Gastroesophageal sphincter (tissue), 4 donors: Measurements from ENCODE around the gene TRIM37. TPM values are rescaled to one million over a fixed set of nuclear protein-coding genes. Genes with fewer than 3 reads are reported as not detected.

Source experiments
- ATAC-seq: fragments of 150-250 bp; one replicate; pipeline ENCODE4 v1.9.1; 2016; ENCODE audit warnings: mild to moderate bottlenecking, moderate library complexity
- H3K27ac ChIP-seq, 4 donors: fragments of 200-600 bp; sonication (generic) in 3 of 4; 1 replicate in 3 of 4; 2 replicates in 1 of 4; pipeline ENCODE4 v1.5.1; 2016 to 2019
- H3K27me3 ChIP-seq: fragments of 200-600 bp; sonication (generic); one replicate; pipeline ENCODE4 v1.5.1; 2019
- H3K36me3 ChIP-seq, 2 donors: fragments of 200-600 bp; sonication (generic); one replicate each; pipeline ENCODE4 v1.5.1; 2019; ENCODE audit warnings: control low read depth in 1 of 2
- H3K4me1 ChIP-seq, 3 donors: fragments of 200-600 bp; sonication (generic); 1 replicate in 2 of 3; 2 replicates in 1 of 3; pipeline ENCODE4 v1.5.1; 2016 to 2019; ENCODE audit warnings: control low read depth in 2 of 3
- H3K4me3 ChIP-seq, 2 donors: fragments of 200-600 bp; sonication (generic); one replicate each; pipeline ENCODE4 v1.5.1; 2019; ENCODE audit warnings: mild to moderate bottlenecking in 1 of 2, moderate library complexity in 1 of 2
- H3K9me3 ChIP-seq, 3 donors: fragments of 200-600 bp; sonication (generic); one replicate each; pipeline ENCODE4 v1.5.1; 2017 to 2019; ENCODE audit warnings: control low read depth in 2 of 3
- CTCF ChIP-seq, 4 experiments: fragments of 200-600 bp in 2 of 4; fragments of 450-650 bp in 2 of 4; sonication (generic) in 1 of 4; IDR thresholded peaks; one replicate each; pipeline ENCODE4 v1.5.1; 2017 to 2019; ENCODE audit warnings: antibody characterized with exemption in 4 of 4, mild to moderate bottlenecking in 2 of 4, moderate library complexity in 2 of 4
- EP300 ChIP-seq: sonication (generic); formaldehyde crosslinking; IDR thresholded peaks from one replicate; pipeline ENCODE4 v1.6.1; 2017; ENCODE audit warnings: antibody characterized with exemption, mild to moderate bottlenecking
- POLR2A ChIP-seq, 2 donors: fragments of 450-650 bp; IDR thresholded peaks; one replicate each; pipeline ENCODE4 v1.6.1; 2017; ENCODE audit warnings: antibody characterized with exemption in 2 of 2, mild to moderate bottlenecking in 2 of 2, moderate library complexity in 1 of 2
- POLR2AphosphoS5 ChIP-seq: sonication (generic); formaldehyde crosslinking; IDR thresholded peaks from one replicate; pipeline ENCODE4 v1.6.1; 2017; ENCODE audit warnings: antibody characterized with exemption
- WGBS, 2 donors: methylation state at CpG; one replicate each; pipeline ENCODE4 v1.1.5; 2018; ENCODE audit warnings: low coverage in 1 of 2; 5-methylcytosine and 5-hydroxymethylcytosine counted together
- total RNA-seq, 4 donors: library from RNA; depleted of rRNA; stranded (reverse); fragments of >200 nt; gene quantifications; one replicate each; pipeline ENCODE4 v1.1.0, GENCODE V29; 2016

TRIM37 gene
- total RNA-seq, 4 donors from 2014 or later: 27.6 to 30.7 (median 28.6) TPM

GRCh38 chr17:59067340-59067739 lies 39.3 kb downstream of the TRIM37 start:
- Histone ChIP-seq H3K27me3 (no peaks in the 10 kb centered on the region), H3K9me3 (no peaks in the 10 kb centered on the region), H3K4me1 (no peaks in the 10 kb centered on the region), H3K4me3 (no peak overlapping the region), H3K36me3 (peaks cover 0 to 94% of the 10 kb centered on the region in 2 donors), H3K27ac (no peak overlapping the region)
- no peak for TF ChIP-seq CTCF (IDR thresholded peaks at IDR 0.05)
- ATAC-seq: no peak
- 100% methylated on average over 2 of the region's 2 CpGs for WGBS, 2 donors

GRCh38 chr17:59062509-59062908 lies 44.2 kb downstream of the TRIM37 start:
- Histone ChIP-seq H3K36me3 (peaks cover 0 to 89% of the 10 kb centered on the region in 2 donors), H3K4me1 (no peaks in the 10 kb centered on the region), H3K27ac (no peak overlapping the region), H3K27me3 (no peaks in the 10 kb centered on the region), H3K9me3 (no peaks in the 10 kb centered on the region), H3K4me3 (no peak overlapping the region)
- WGBS, 2 donors: 85 to 95% methylated on average over 2 of the region's 2 CpGs
- TF ChIP-seq POLR2A (IDR thresholded peaks at IDR 0.05) (no peak), EP300 (no peak), POLR2AphosphoS5 (no peak), CTCF (IDR thresholded peaks at IDR 0.05) (no peak)
- ATAC-seq: no peak

GRCh38 chr17:59056857-59057256 lies 49.8 kb downstream of the TRIM37 start:
- no peak for TF ChIP-seq CTCF (IDR thresholded peaks at IDR 0.05)
- TF ChIP-seq POLR2A (IDR thresholded peaks at IDR 0.05): no peak
- TF ChIP-seq EP300: no peak
- TF ChIP-seq POLR2AphosphoS5: no peak
- Histone ChIP-seq H3K9me3 (no peaks in the 10 kb centered on the region), H3K4me3 (no peak overlapping the region), H3K4me1 (no peaks in the 10 kb centered on the region), H3K27me3 (no peaks in the 10 kb centered on the region), H3K36me3 (peaks cover 0 to 94% of the 10 kb centered on the region in 2 donors), H3K27ac (no peak overlapping the region)
- no peak for ATAC-seq
- 92 to 97% methylated on average over 5 of the region's 5 CpGs for WGBS, 2 donors

- Histone ChIP-seq H3K36me3 (peaks cover 0 to 94% of the 10 kb centered on the region in 2 donors), H3K4me1 (no peaks in the 10 kb centered on the region), H3K27ac (no peak overlapping the region), H3K9me3 (no peaks in the 10 kb centered on the region), H3K27me3 (no peaks in the 10 kb centered on the region), H3K4me3 (no peak overlapping the region)
- no peak for TF ChIP-seq POLR2AphosphoS5
- no peak for TF ChIP-seq EP300
- TF ChIP-seq CTCF (IDR thresholded peaks at IDR 0.05): no peak
- TF ChIP-seq POLR2A (IDR thresholded peaks at IDR 0.05): no peak
- no peak for ATAC-seq
- WGBS, 2 donors: 50 to 78% methylated on average over 1 of the region's 1 CpG
Measured at GRCh38 chr17:59049798-59050197, 56.9 kb downstream of the TRIM37 start.

- H3K27me3 ChIP-seq: no peaks in the 10 kb centered on the region
- peaks cover 3 to 94% of the 10 kb centered on the region in 2 donors for H3K36me3 ChIP-seq
- no peaks in the 10 kb centered on the region for H3K4me1 ChIP-seq
- TF ChIP-seq POLR2AphosphoS5 (no peak), POLR2A (IDR thresholded peaks at IDR 0.05) (no peak), EP300 (no peak), CTCF (IDR thresholded peaks at IDR 0.05) (no peak)
- no peak overlapping the region for H3K4me3 ChIP-seq
- no peak for ATAC-seq
- H3K9me3 ChIP-seq: no peaks in the 10 kb centered on the region
- H3K27ac ChIP-seq: no peak overlapping the region
- 39 to 50% methylated on average over 3 of the region's 3 CpGs for WGBS, 2 donors
Measured at GRCh38 chr17:59047616-59048015, 59.1 kb downstream of the TRIM37 start.
